GM21786 (cell line): ENCODE results near the gene RTN4.

ENCODE experiments used
- ATAC-seq: cut with Tn5 transposase; IDR thresholded peaks from one replicate; pipeline ENCODE4 v1.9.1; 2021; ENCODE audit not compliant: unreplicated experiment

RTN4 gene

GRCh38 chr2:55043841-55044240 lies 6.4 kb downstream of the RTN4 start:
- ATAC-seq: no peak

GRCh38 chr2:55038428-55038827 lies 11.8 kb downstream of the RTN4 start:
- ATAC-seq: no peak

- ATAC-seq: no peak
Observed at GRCh38 chr2:55035716-55036115, 14.5 kb downstream of the RTN4 start.

GRCh38 chr2:55033921-55034320 lies 16.3 kb downstream of the RTN4 start:
- ATAC-seq: no peak

GRCh38 chr2:55033076-55033742 lies 17.0 kb downstream of the RTN4 start:
- peak; percentile 100 for ATAC-seq

- no peak for ATAC-seq
Observed at GRCh38 chr2:55031505-55031904, 18.7 kb downstream of the RTN4 start.

GRCh38 chr2:55030766-55031165 lies 19.5 kb downstream of the RTN4 start:
- no peak for ATAC-seq

GRCh38 chr2:55029098-55029497 lies 21.2 kb downstream of the RTN4 start:
- ATAC-seq: no peak

- no peak for ATAC-seq
Observed at GRCh38 chr2:55027226-55027625, 23.0 kb downstream of the RTN4 start.

- no peak for ATAC-seq
Observed at GRCh38 chr2:55026202-55026601, 24.0 kb downstream of the RTN4 start.

- ATAC-seq: no peak
Observed at GRCh38 chr2:55025627-55026026, 24.6 kb downstream of the RTN4 start.

GRCh38 chr2:55025082-55025481 lies 25.2 kb downstream of the RTN4 start:
- ATAC-seq: no peak

GRCh38 chr2:55022476-55022875 lies 27.8 kb downstream of the RTN4 start:
- no peak for ATAC-seq

GRCh38 chr2:55019526-55020258 lies 30.6 kb downstream of the RTN4 start:
- no peak for ATAC-seq

GRCh38 chr2:55018619-55019018 lies 31.6 kb downstream of the RTN4 start:
- no peak for ATAC-seq

GRCh38 chr2:55017880-55018279 lies 32.4 kb downstream of the RTN4 start:
- no peak for ATAC-seq

GRCh38 chr2:55017428-55017827 lies 32.8 kb downstream of the RTN4 start:
- ATAC-seq: no peak

- no peak for ATAC-seq
Observed at GRCh38 chr2:55014962-55015939, 35.0 kb downstream of the RTN4 start.

- ATAC-seq: no peak
Observed at GRCh38 chr2:55013936-55014335, 36.3 kb downstream of the RTN4 start.

- no peak for ATAC-seq
Observed at GRCh38 chr2:55012672-55013484, 37.4 kb downstream of the RTN4 start.
